Measurements from ENCODE around the gene SOCS1. TPM values are rescaled to one million over a fixed set of nuclear protein-coding genes. Genes with fewer than 3 reads are reported as not detected.

SOCS1 gene
- total RNA-seq, 2 donors from 2014 or later, result 16.9 to 22.6 TPM

DNA sequence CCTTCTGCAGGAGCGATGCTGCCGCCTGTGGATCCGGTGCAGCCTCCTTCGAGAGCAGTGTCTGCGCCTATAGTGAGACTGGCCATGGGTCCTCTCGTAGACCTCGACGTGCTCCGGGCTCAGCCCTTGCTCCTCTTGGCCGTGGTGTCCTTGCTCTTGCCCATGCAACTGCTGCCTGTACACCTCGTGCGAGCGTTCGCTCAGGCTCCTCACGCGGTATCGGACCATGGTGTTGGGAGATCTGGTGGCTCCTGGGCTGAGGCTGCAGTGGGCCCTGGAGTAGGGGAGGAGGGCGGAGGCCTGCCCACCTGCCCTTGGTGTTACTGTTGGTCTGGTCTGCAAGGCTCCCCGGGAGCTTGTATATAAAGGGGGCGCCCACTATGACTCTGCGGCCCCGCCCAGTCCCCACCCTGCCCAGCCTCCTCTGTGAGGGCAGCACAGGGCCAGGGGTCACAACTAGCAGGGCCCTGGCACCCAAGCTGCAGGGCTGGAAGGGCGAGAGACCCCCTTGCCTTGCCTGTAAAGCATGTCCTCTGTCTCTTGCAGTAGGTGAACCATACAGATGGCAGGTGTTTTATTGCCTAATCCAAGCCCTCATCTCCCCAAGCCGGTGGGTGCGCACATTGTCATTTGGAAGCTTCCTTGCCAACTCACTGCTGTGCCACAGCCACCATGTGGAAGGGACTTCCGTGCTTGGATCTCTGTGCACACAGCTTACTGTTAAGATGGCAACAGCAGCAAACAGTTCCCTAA lies 20.3 kb upstream of the SOCS1 start, which contains the start of gene PRM2:
Gene PRM2, minus strand, starts transcription at position 338 of the 753 bp plus-strand sequence. Its CDS starts 110 bp downstream, at position 228.
- H3K9me3 ChIP-seq, result no peaks in the 10 kb centered on the region
- H3K27ac ChIP-seq, result no peak within 1 kb of the TSS
- H3K27me3 ChIP-seq (replicated peaks; ENCODE audit: insufficient read depth), result no peaks in the 10 kb centered on the region
- no peak for DNase-seq (ENCODE audit: low spot score)
- H3K36me3 ChIP-seq, result no peaks in the 10 kb centered on the region
- H3K4me3 ChIP-seq, result no peak within 1 kb of the TSS
- TF ChIP-seq, protein P1, sequence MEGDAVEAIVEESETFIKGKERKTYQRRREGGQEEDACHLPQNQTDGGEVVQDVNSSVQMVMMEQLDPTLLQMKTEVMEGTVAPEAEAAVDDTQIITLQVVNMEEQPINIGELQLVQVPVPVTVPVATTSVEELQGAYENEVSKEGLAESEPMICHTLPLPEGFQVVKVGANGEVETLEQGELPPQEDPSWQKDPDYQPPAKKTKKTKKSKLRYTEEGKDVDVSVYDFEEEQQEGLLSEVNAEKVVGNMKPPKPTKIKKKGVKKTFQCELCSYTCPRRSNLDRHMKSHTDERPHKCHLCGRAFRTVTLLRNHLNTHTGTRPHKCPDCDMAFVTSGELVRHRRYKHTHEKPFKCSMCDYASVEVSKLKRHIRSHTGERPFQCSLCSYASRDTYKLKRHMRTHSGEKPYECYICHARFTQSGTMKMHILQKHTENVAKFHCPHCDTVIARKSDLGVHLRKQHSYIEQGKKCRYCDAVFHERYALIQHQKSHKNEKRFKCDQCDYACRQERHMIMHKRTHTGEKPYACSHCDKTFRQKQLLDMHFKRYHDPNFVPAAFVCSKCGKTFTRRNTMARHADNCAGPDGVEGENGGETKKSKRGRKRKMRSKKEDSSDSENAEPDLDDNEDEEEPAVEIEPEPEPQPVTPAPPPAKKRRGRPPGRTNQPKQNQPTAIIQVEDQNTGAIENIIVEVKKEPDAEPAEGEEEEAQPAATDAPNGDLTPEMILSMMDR (IDR thresholded peaks at IDR 0.05), result no peak
- H3K4me1 ChIP-seq (ENCODE audit: control insufficient read depth in 1 of 2, low read depth in 2 of 2), result no peaks in the 10 kb centered on the region
- ATAC-seq (ENCODE audit: insufficient number of reproducible peaks, low FRiP score, low read depth), result no peak

DNA sequence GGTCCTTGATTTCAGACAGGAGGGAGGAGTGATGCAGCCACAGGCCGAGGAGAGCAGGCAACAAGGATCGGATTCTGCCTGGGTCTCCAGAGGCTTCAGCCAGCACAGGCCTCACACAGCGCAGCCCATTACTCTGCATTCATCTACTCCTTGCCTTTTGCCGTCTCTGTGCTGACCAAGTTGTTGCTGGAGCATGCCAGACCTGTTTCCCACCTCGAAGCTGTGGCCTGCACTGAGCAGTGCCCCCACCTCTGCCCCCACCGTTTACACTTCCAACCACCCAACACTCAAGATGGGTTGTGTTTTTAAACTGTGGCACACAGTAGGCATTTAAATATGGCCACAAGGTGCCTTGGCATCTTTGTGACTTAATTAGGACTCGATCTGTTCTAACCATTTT lies 19.0 kb upstream of the SOCS1 start:
- ATAC-seq (ENCODE audit: insufficient number of reproducible peaks, low FRiP score, low read depth), result no peak
- TF ChIP-seq, protein P1 (IDR thresholded peaks at IDR 0.05), result no peak
- no peaks in the 10 kb centered on the region for H3K36me3 ChIP-seq
- H3K4me1 ChIP-seq (ENCODE audit: control insufficient read depth in 1 of 2, low read depth in 2 of 2), result no peaks in the 10 kb centered on the region
- no peaks in the 10 kb centered on the region for H3K9me3 ChIP-seq
- H3K4me3 ChIP-seq, result no peak overlapping the region
- H3K27me3 ChIP-seq (replicated peaks; ENCODE audit: insufficient read depth), result no peaks in the 10 kb centered on the region
- no peak overlapping the region for H3K27ac ChIP-seq
- DNase-seq (ENCODE audit: low spot score), result no peak

DNA sequence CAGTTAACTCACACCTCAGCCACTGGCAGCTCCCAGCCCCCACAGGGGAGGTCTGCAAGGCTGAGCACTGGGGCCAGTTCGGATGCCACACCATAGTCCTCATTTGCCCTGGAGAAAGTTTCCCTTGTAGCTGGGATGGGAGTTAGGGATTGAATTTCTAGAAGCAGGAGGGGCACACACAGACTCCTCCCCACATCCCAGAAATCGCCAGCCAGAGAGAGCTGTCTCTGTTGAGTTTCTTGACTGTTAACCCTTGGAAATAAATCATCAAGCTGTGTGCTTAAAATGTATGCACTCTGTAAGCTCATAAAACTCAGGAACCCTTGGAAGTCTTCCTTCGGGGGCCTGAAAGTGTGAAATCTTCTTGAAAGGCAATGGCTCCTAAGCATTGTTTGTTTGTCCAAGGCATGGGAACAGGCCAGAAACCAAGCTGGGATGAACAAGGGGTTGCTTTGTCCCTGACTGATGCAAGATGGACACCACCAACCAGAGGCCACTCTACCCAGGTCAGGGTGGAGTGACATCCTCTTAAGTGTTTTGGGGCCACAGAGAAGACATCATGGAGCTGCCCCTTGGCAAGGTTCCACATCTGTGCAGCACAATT lies 17.8 kb upstream of the SOCS1 start:
- Histone ChIP-seq H3K27me3 (replicated peaks; ENCODE audit: insufficient read depth) (no peaks in the 10 kb centered on the region), H3K9me3 (no peaks in the 10 kb centered on the region), H3K4me1 (ENCODE audit: control insufficient read depth in 1 of 2, low read depth in 2 of 2) (no peaks in the 10 kb centered on the region), H3K36me3 (no peaks in the 10 kb centered on the region), H3K4me3 (no peak overlapping the region), H3K27ac (no peak overlapping the region)
- TF ChIP-seq, protein P1 (IDR thresholded peaks at IDR 0.05), result no peak
- DNase-seq (ENCODE audit: low spot score), result no peak
- ATAC-seq (ENCODE audit: insufficient number of reproducible peaks, low FRiP score, low read depth), result no peak

DNA sequence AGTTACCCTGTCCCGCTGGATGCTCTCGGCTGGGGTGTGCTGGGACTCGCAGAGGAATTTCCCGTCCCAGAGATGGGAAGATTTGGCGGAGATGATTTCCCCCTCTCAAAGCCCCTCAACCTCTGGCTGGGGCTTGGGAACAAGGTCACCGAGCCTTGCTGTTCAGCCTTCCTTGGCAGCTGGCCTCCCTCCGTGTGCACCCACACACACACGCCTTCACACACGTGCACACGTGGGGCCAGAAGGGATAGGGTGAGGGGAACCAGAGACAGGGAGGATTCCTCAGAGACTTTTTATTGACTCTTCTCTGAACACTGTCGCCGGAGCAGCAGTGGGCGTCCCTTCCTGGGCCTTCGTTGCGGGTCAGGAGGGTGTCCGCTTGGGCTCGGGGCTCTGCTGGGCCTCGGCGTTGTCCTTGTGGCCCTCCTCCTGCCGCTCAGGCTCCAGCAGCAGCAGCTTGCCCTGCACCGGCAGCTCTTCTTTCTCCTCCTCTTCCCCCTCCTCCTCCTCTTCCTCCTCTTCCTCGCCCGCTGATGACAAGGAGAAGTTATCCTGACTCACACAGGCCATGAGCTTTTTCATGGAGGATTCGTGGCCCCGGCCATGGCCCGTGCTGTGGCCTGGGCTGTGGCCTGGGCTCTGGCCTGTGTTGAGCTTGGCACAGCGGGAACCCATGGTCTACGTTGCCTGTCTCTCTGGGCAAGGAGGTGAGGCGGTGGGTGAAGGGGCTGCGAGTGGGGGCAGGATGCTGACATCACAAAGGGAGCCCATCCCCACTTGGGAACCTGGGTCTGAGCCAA lies 17.1 kb upstream of the SOCS1 start, which contains the start of gene PRM3:
Gene PRM3, minus strand, starts transcription at position 709 of the 800 bp plus-strand sequence. Its CDS starts 34 bp downstream, at position 675.
- Histone ChIP-seq H3K9me3 (no peaks in the 10 kb centered on the region), H3K27ac (no peak within 1 kb of the TSS), H3K4me1 (ENCODE audit: control insufficient read depth in 1 of 2, low read depth in 2 of 2) (no peaks in the 10 kb centered on the region), H3K27me3 (replicated peaks; ENCODE audit: insufficient read depth) (no peaks in the 10 kb centered on the region), H3K4me3 (no peak within 1 kb of the TSS), H3K36me3 (no peaks in the 10 kb centered on the region)
- ATAC-seq (ENCODE audit: insufficient number of reproducible peaks, low FRiP score, low read depth) (no peak), DNase-seq (ENCODE audit: low spot score) (no peak)
- TF ChIP-seq, protein P1 (IDR thresholded peaks at IDR 0.05), result no peak

DNA sequence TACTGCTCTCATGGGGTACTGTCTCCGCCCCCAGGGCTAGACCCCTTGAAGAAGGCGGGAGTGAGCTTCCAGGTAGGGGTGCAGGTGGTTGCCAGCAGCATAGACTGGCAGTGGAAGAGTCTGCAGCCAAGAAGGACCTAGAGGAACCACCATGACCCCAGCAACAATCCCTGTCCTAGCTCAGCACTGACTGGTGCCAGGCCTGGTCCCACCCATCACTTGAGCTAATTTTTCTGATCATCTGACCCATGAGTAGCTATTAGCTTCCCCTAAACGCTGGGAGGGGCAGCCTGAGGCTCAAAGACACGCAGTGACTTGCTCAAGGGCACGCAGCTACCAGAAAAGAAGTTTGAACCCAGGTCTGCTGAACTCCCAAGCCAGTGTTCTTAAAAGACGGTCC lies 16.5 kb upstream of the SOCS1 start:
- no peak overlapping the region for H3K27ac ChIP-seq
- H3K36me3 ChIP-seq, result no peaks in the 10 kb centered on the region
- H3K9me3 ChIP-seq, result no peaks in the 10 kb centered on the region
- no peak for DNase-seq (ENCODE audit: low spot score)
- no peak for ATAC-seq (ENCODE audit: insufficient number of reproducible peaks, low FRiP score, low read depth)
- no peak overlapping the region for H3K4me3 ChIP-seq
- no peaks in the 10 kb centered on the region for H3K4me1 ChIP-seq (ENCODE audit: control insufficient read depth in 1 of 2, low read depth in 2 of 2)
- TF ChIP-seq, protein P1 (IDR thresholded peaks at IDR 0.05), result no peak
- no peaks in the 10 kb centered on the region for H3K27me3 ChIP-seq (replicated peaks; ENCODE audit: insufficient read depth)
